Calu3 (cell line): ENCODE measurements around the gene RUFY1. TPM values are rescaled to one million over a fixed set of nuclear protein-coding genes. Genes with fewer than 3 reads are reported as not detected.

Experiments used
- BruUV-seq: library from RNA; stranded (reverse); fragments of 400-500 nt; replicated peaks from 2 replicates; lab custom pipeline; 2021; lab: Mats Ljungman, UMichigan
- CTCF ChIA-PET: fragments of 300-600 bp; sonication (Branson Sonifier 250); formaldehyde crosslinking; loops from one replicate; lab custom pipeline; 2022; ENCODE audit warnings: antibody characterized with exemption; lab: Charles Lee
- DNase-seq: peaks from one replicate; pipeline ENCODE4 v3.0.0; 2022
- H3K27ac Mint-ChIP-seq: one replicate; pipeline ENCODE4 v1.8.0; 2022; ENCODE audit warnings: mixed read lengths; ENCODE audit not compliant: unreplicated experiment
- H3K27me3 Mint-ChIP-seq: one replicate; pipeline ENCODE4 v1.8.0; 2022; ENCODE audit warnings: mixed read lengths; ENCODE audit not compliant: unreplicated experiment
- H3K36me3 Mint-ChIP-seq: one replicate; pipeline ENCODE4 v1.8.0; 2022; ENCODE audit warnings: mild to moderate bottlenecking, moderate library complexity, mixed read lengths; ENCODE audit not compliant: insufficient read depth, unreplicated experiment
- H3K4me1 Mint-ChIP-seq: one replicate; pipeline ENCODE4 v1.8.0; 2022; ENCODE audit warnings: mild to moderate bottlenecking, low read depth, mixed read lengths; ENCODE audit not compliant: unreplicated experiment
- H3K4me3 Mint-ChIP-seq: one replicate; pipeline ENCODE4 v1.8.0; 2022; ENCODE audit warnings: mild to moderate bottlenecking, low read depth, moderate library complexity, mixed read lengths; ENCODE audit not compliant: unreplicated experiment
- H3K9me3 Mint-ChIP-seq: one replicate; pipeline ENCODE4 v1.8.0; 2022; ENCODE audit warnings: low read depth, mixed read lengths; ENCODE audit not compliant: unreplicated experiment
- intact Hi-C: fragments of 100-400 bp; cut with micrococcal nuclease; formaldehyde crosslinking; loops from one replicate; pipeline ENCODE4 v1.10.0; 2022; ENCODE audit not compliant: unreplicated experiment
- total RNA-seq: library from RNA; stranded (reverse); gene quantifications from 2 replicates; pipeline ENCODE4 v1.2.3, GENCODE V29; 2022
- TF ChIP-seq, protein P1 (sequence below): fragments of 200-600 bp; IDR thresholded peaks from one replicate; pipeline ENCODE4 v1.8.0; 2022; ENCODE audit warnings: antibody characterized with exemption; ENCODE audit not compliant: unreplicated experiment

RUFY1 gene
- total RNA-seq, 1 experiment from 2014 or later, result 41.5 TPM

DNA sequence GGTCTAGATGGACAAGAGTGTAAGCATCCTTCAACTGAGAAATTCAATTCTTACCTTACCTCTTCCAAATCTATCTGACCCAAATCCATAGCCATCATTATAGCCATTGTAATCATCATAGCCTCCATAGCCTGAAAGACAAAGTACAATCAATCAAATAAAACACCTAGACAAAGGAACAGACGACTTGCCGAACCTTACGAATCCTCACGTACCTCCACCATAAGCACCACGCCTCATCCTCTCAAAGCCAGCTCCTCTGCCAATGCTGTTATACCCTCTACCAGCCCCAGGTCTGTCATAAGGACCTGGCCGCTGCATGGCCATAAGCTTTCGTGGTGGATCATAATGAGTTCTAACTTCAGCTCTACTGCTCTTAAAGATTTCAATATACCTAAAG is 67.6 kb downstream of the RUFY1 start:
- H3K27me3 Mint-ChIP-seq, result peaks cover under 1% of the 10 kb centered on the region
- peaks cover 100% of the 10 kb centered on the region for H3K36me3 Mint-ChIP-seq
- TF ChIP-seq, protein P1, sequence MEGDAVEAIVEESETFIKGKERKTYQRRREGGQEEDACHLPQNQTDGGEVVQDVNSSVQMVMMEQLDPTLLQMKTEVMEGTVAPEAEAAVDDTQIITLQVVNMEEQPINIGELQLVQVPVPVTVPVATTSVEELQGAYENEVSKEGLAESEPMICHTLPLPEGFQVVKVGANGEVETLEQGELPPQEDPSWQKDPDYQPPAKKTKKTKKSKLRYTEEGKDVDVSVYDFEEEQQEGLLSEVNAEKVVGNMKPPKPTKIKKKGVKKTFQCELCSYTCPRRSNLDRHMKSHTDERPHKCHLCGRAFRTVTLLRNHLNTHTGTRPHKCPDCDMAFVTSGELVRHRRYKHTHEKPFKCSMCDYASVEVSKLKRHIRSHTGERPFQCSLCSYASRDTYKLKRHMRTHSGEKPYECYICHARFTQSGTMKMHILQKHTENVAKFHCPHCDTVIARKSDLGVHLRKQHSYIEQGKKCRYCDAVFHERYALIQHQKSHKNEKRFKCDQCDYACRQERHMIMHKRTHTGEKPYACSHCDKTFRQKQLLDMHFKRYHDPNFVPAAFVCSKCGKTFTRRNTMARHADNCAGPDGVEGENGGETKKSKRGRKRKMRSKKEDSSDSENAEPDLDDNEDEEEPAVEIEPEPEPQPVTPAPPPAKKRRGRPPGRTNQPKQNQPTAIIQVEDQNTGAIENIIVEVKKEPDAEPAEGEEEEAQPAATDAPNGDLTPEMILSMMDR, result no peak
- peaks cover 48% of the 10 kb centered on the region for H3K4me1 Mint-ChIP-seq
- BruUV-seq, result no TSS peak
- H3K4me3 Mint-ChIP-seq, result peak overlapping the region; percentile 3
- intact Hi-C loops, result no loop called here
- DNase-seq, result no peak
- H3K9me3 Mint-ChIP-seq, result no peaks in the 10 kb centered on the region
- CTCF ChIA-PET, result no interaction called here
- peak overlapping the region; percentile 7 for H3K27ac Mint-ChIP-seq

DNA sequence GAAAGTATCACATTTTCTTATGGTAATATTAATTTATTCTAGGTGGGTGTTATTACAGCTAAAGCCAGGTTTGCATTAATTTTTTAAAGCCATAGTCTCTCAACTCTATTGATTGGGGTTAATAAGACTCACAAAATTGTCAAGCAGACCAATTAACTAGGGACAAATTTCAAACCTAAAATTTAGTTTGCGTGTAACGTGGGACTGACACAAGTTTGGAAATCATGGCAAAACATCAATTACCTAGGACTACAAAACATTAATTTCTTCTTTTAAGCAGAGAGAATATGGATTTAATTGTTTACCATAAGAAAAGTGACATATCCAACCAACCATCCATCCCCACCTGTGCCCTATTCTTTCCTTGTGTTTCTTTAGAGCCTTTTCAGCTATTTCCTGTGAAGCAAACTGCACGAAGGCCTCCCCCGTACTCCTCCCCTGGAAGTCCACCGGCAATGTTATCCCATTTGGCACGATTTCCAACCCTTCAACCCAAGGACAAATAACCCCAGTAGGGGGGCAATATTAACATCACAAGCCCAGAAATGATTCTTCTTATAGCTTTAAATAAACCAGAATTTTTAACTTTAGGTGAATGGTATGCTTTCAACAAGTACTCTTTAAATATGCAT is 68.7 kb downstream of the RUFY1 start:
- Mint-ChIP-seq H3K27ac (peak overlapping the region; percentile 93), H3K4me3 (peak overlapping the region; percentile 96), H3K27me3 (peaks cover 7% of the 10 kb centered on the region), H3K36me3 (peaks cover 100% of the 10 kb centered on the region), H3K9me3 (no peaks in the 10 kb centered on the region), H3K4me1 (peaks cover 52% of the 10 kb centered on the region)
- DNase-seq, result no peak
- CTCF ChIA-PET, result no interaction called here
- BruUV-seq, result no TSS peak
- TF ChIP-seq, protein P1, result no peak
- intact Hi-C loops, result no loop called here

DNA sequence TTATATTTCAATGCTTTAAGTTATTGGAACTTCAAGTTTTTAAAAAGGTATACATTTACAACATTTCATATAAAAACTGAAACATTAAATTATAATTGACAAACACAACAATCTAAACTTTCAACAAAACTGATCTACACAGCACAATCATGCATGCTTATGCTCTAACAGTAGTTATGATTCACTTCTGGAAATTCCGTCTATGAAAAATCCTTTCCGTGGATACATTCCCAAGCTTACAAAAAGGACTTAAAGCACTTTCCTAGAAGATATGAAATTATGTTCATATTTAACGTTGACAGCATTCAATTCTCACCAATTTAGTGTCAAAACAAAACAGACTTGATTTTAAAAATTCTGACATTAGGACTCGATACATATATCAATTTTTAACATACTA is 69.4 kb downstream of the RUFY1 start:
- Mint-ChIP-seq H3K4me3 (peak overlapping the region; percentile 96), H3K36me3 (peaks cover 100% of the 10 kb centered on the region), H3K27ac (peak overlapping the region; percentile 100), H3K9me3 (no peaks in the 10 kb centered on the region), H3K27me3 (peaks cover 7% of the 10 kb centered on the region), H3K4me1 (peaks cover 60% of the 10 kb centered on the region)
- DNase-seq, result no peak
- TF ChIP-seq, protein P1, result no peak
- no TSS peak for BruUV-seq
- CTCF ChIA-PET, result no interaction called here
- intact Hi-C loops, result loop anchor here (5.0 kb wide), 1 partner anchor 183 kb away; no protein-coding TSS in a partner anchor

DNA sequence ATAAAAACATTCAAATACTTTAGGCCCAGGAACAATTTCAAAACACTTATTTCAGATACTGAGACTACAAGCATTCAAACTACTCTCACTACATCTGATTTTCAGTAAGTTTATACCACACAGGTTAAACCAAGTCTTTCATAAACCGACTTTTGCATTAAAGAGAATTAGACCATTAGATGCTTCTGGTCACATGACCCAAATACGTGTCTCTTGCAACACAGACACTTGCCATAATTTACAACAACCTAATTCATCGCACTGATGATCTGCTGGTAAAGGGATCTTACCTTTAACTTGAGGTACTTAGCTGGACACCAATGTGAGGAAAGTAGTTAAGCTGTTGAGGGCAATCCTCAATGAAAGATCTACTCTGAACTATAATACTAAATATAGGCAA is 69.9 kb downstream of the RUFY1 start:
- H3K9me3 Mint-ChIP-seq, result no peaks in the 10 kb centered on the region
- no TSS peak for BruUV-seq
- peak overlapping the region; percentile 100 for H3K27ac Mint-ChIP-seq
- no peak for DNase-seq
- H3K27me3 Mint-ChIP-seq, result peaks cover 7% of the 10 kb centered on the region
- peaks cover 64% of the 10 kb centered on the region for H3K4me1 Mint-ChIP-seq
- CTCF ChIA-PET, result no interaction called here
- TF ChIP-seq, protein P1, result no peak
- peak overlapping the region; percentile 96 for H3K4me3 Mint-ChIP-seq
- intact Hi-C loops, result loop anchor here (5.0 kb wide), 1 partner anchor 182 kb away; no protein-coding TSS in a partner anchor
- peaks cover 95% of the 10 kb centered on the region for H3K36me3 Mint-ChIP-seq
